ENCODE results near the gene FBRS.

GRCh38 chr16:30649725-30650368 lies 8.4 kb upstream of the FBRS start:
- TF ChIP-seq EGR1 (IDR thresholded peaks at IDR 0.05) = no peak
- no peak for TF ChIP-seq FOXM1 (IDR thresholded peaks at IDR 0.05; ENCODE audit: borderline replicate concordance, low read depth)
- TF ChIP-seq TEAD4 (IDR thresholded peaks at IDR 0.05) = no peak
- no peak for TF ChIP-seq RAD21 (IDR thresholded peaks at IDR 0.05; ENCODE audit: low read depth)
- TF ChIP-seq ZBTB7A (IDR thresholded peaks at IDR 0.05; ENCODE audit: low read depth) = no peak
- TF ChIP-seq REST (IDR thresholded peaks at IDR 0.05; ENCODE audit: low read depth) = no peak
- no peak for TF ChIP-seq TAF1 (IDR thresholded peaks at IDR 0.05; ENCODE audit: low read depth)
- no peak for TF ChIP-seq CEBPB (IDR thresholded peaks at IDR 0.05)
- TF ChIP-seq YY1 (IDR thresholded peaks at IDR 0.05; ENCODE audit: low read depth) = no peak
- no peak for TF ChIP-seq CREB1 (IDR thresholded peaks at IDR 0.05; ENCODE audit: low read depth)

Measured in Ishikawa (cell line).